ENCODE data around the gene TMEM9. TPM values are rescaled to one million over a fixed set of nuclear protein-coding genes. Genes with fewer than 3 reads are reported as not detected.

Gene TMEM9
- total and polyA plus RNA-seq, 2 donors (not counting 3 experiments of a cell fraction or from before 2014, with no cell fraction given) = 39.3 to 96.1 TPM

DNA sequence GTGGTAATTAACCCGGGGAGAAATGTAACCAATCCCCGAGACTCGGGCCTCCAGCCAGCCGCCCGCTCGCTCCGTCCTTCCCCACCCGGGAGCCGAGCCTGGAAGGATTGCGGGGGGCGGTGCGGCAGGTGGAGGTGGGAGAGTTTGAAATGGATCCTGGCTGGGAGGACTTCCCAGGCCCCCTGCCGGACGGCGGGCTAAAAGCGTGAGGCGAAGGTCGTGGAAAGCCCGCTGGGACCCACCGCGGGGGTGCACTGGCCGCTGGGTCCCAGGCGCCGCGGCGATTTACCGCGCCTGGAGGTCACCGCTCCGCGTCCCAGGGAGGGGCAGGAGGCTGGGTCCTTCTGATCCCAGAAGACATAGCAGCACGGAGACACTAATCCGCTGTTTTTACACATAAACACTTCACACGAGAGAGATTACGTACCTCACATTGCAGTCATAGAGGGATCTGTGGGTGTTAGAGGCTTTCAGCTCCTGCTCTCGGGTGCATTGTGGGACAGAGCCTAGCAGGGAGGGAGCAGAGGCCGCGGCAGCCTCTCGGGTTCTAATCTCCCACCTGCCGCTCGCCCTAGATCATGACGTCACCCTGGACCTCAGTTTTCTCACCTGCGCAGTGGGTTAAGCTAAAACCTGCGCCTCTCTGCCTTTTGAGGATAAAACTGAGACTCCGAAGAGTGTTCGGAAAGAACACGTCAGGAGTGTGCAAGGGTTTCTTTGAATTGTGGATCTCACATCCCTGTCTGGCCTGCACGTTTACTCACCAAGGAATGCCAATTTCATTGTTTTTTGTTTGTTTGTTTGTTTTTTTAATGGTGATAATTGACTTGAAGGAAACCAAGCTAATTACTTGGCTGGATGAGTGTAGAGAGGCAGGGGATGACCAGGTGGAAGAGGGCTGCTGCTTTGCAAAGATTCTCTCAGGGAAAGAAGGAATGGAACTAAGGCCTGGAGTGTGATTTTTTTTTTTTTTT lies 17.1 kb upstream of the TMEM9 start:
- Histone ChIP-seq H3K4me3 (replicated peaks in 1 of 3; ENCODE audit: insufficient read depth in 1 of 3, low read depth in 1 of 3, low read length in 3 of 3) (peak overlapping the region; percentile 51 to 57 (median 55)), H4K20me1 (replicated peaks; ENCODE audit: control insufficient read depth, extremely low read depth, insufficient read depth, low read length) (no peaks in the 10 kb centered on the region), H3K9me1 (replicated peaks; ENCODE audit: control insufficient read depth, extremely low read depth, insufficient read depth, low read length) (no peaks in the 10 kb centered on the region), H3K4me2 (ENCODE audit: insufficient read depth, low read length) (peak overlapping the region; percentile 69), H3K27me3 (ENCODE audit: control insufficient read depth in 2 of 2, insufficient read depth in 2 of 2, low read length in 2 of 2) (peaks cover 11% of the 10 kb centered on the region in 2 experiments), H3K36me3 (ENCODE audit: control insufficient read depth in 2 of 2, extremely low read depth in 1 of 2, insufficient read depth in 2 of 2, low read length in 2 of 2) (no peaks in the 10 kb centered on the region), H3K9me3 (replicated peaks; ENCODE audit: control insufficient read depth, insufficient read depth, low read length) (no peaks in the 10 kb centered on the region), H2AFZ (ENCODE audit: low read depth, low read length) (peak overlapping the region; percentile 99), H3K79me2 (ENCODE audit: control insufficient read depth, insufficient read depth, low read length) (no peaks in the 10 kb centered on the region), H3K4me1 (ENCODE audit: control insufficient read depth, extremely low read depth, insufficient read depth, low read length) (peaks cover 9% of the 10 kb centered on the region), H3K9ac (replicated peaks; ENCODE audit: extremely low read depth, insufficient read depth, low read length) (peak overlapping the region; percentile 67), H3K27ac (ENCODE audit: insufficient read depth, low read depth, low read length) (no peak overlapping the region)
- intact Hi-C loops (cut with micrococcal nuclease) = no loop called here
- TF ChIP-seq, protein P1, sequence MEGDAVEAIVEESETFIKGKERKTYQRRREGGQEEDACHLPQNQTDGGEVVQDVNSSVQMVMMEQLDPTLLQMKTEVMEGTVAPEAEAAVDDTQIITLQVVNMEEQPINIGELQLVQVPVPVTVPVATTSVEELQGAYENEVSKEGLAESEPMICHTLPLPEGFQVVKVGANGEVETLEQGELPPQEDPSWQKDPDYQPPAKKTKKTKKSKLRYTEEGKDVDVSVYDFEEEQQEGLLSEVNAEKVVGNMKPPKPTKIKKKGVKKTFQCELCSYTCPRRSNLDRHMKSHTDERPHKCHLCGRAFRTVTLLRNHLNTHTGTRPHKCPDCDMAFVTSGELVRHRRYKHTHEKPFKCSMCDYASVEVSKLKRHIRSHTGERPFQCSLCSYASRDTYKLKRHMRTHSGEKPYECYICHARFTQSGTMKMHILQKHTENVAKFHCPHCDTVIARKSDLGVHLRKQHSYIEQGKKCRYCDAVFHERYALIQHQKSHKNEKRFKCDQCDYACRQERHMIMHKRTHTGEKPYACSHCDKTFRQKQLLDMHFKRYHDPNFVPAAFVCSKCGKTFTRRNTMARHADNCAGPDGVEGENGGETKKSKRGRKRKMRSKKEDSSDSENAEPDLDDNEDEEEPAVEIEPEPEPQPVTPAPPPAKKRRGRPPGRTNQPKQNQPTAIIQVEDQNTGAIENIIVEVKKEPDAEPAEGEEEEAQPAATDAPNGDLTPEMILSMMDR (IDR thresholded peaks at IDR 0.05; ENCODE audit: extremely low read depth in 1 of 2, insufficient read depth in 1 of 2, low read depth in 1 of 2, low read length in 2 of 2) = peak; percentile 24 to 56
- no peak for TF ChIP-seq JUN (IDR thresholded peaks at IDR 0.05; ENCODE audit: borderline replicate concordance, insufficient read depth, insufficient read length, low read depth)
- ChIA-PET POLR2A (interaction anchor here (0.7 kb wide), 1 partner anchor 192 kb away, joined by 6 read pairs; no protein-coding TSS in a partner anchor), CTCF (interaction anchor here (1.3 to 2.2 kb wide), 4 partner anchors 10 to 22 kb away, joined by 3 to 15 read pairs (median 5); partner anchors contain the start of gene TMEM9)
- peak; percentile 53 for FAIRE-seq
- dilution Hi-C loops (cut with MboI; ENCODE audit: extremely low pct_ligation_motif_present, low sequenced_read_pairs) = no loop called here
- peak; percentile 40 for DNase-seq (ENCODE audit: low read depth, low spot score)
- no TSS peak for BruUV-seq (replicated peaks)
